ENCODE results near the gene CGRRF1. TPM values are rescaled to one million over a fixed set of nuclear protein-coding genes. Genes with fewer than 3 reads are reported as not detected.

Gene CGRRF1
- total RNA-seq, 1 donor from 2014 or later, result 19.7 TPM

- H3K27me3 ChIP-seq (ENCODE audit: control insufficient read depth, insufficient read depth, low read length), result no peaks in the 10 kb centered on the region
- no peak for DNase-seq (ENCODE audit: low read depth)
- H3K4me3 ChIP-seq (ENCODE audit: low read depth, low read length), result no peak overlapping the region
- no peaks in the 10 kb centered on the region for H3K36me3 ChIP-seq (ENCODE audit: control insufficient read depth, insufficient read depth, low read length)
- no peak for FAIRE-seq
- TF ChIP-seq CTCF (IDR thresholded peaks at IDR 0.05; ENCODE audit: insufficient read depth, low read length, severe bottlenecking), result no peak
Observed at GRCh38 chr14:54570047-54570446, 60.3 kb downstream of the CGRRF1 start.

- no peaks in the 10 kb centered on the region for H3K27me3 ChIP-seq (ENCODE audit: control insufficient read depth, insufficient read depth, low read length)
- FAIRE-seq (no peak), DNase-seq (ENCODE audit: low read depth) (peak; percentile 94)
- no peak for TF ChIP-seq CTCF (IDR thresholded peaks at IDR 0.05; ENCODE audit: insufficient read depth, low read length, severe bottlenecking)
- no peaks in the 10 kb centered on the region for H3K36me3 ChIP-seq (ENCODE audit: control insufficient read depth, insufficient read depth, low read length)
- H3K4me3 ChIP-seq (ENCODE audit: low read depth, low read length), result no peak overlapping the region
Observed at GRCh38 chr14:54570631-54571415, 61.1 kb downstream of the CGRRF1 start.

GRCh38 chr14:54572316-54572715 is 62.6 kb downstream of the CGRRF1 start:
- DNase-seq (ENCODE audit: low read depth) (peak; percentile 31), FAIRE-seq (no peak)
- H3K4me3 ChIP-seq (ENCODE audit: low read depth, low read length), result no peak overlapping the region
- H3K27me3 ChIP-seq (ENCODE audit: control insufficient read depth, insufficient read depth, low read length), result no peaks in the 10 kb centered on the region
- TF ChIP-seq CTCF (IDR thresholded peaks at IDR 0.05; ENCODE audit: insufficient read depth, low read length, severe bottlenecking), result peak; percentile 43
- H3K36me3 ChIP-seq (ENCODE audit: control insufficient read depth, insufficient read depth, low read length), result peaks cover 3% of the 10 kb centered on the region

- no peak for TF ChIP-seq CTCF (IDR thresholded peaks at IDR 0.05; ENCODE audit: insufficient read depth, low read length, severe bottlenecking)
- Histone ChIP-seq H3K36me3 (ENCODE audit: control insufficient read depth, insufficient read depth, low read length) (peaks cover 3% of the 10 kb centered on the region), H3K4me3 (ENCODE audit: low read depth, low read length) (no peak overlapping the region), H3K27me3 (ENCODE audit: control insufficient read depth, insufficient read depth, low read length) (no peaks in the 10 kb centered on the region)
- DNase-seq (ENCODE audit: low read depth) (no peak), FAIRE-seq (no peak)
Observed at GRCh38 chr14:54574528-54574927, 64.8 kb downstream of the CGRRF1 start.

GRCh38 chr14:54577494-54577893 is 67.8 kb downstream of the CGRRF1 start:
- Histone ChIP-seq H3K36me3 (ENCODE audit: control insufficient read depth, insufficient read depth, low read length) (peaks cover 3% of the 10 kb centered on the region), H3K4me3 (ENCODE audit: low read depth, low read length) (no peak overlapping the region), H3K27me3 (ENCODE audit: control insufficient read depth, insufficient read depth, low read length) (no peaks in the 10 kb centered on the region)
- no peak for TF ChIP-seq CTCF (IDR thresholded peaks at IDR 0.05; ENCODE audit: insufficient read depth, low read length, severe bottlenecking)
- DNase-seq (ENCODE audit: low read depth), result no peak
- no peak for FAIRE-seq

GRCh38 chr14:54577977-54578376 is 68.3 kb downstream of the CGRRF1 start:
- TF ChIP-seq CTCF (IDR thresholded peaks at IDR 0.05; ENCODE audit: insufficient read depth, low read length, severe bottlenecking), result no peak
- no peak for DNase-seq (ENCODE audit: low read depth)

More at GRCh38 chr14:54577977-54578376, 68.3 kb downstream of the CGRRF1 start:
- no peak for FAIRE-seq
- no peak overlapping the region for H3K4me3 ChIP-seq (ENCODE audit: low read depth, low read length)
- no peaks in the 10 kb centered on the region for H3K27me3 ChIP-seq (ENCODE audit: control insufficient read depth, insufficient read depth, low read length)
- H3K36me3 ChIP-seq (ENCODE audit: control insufficient read depth, insufficient read depth, low read length), result peaks cover 3% of the 10 kb centered on the region

All from bronchial epithelial cell (primary cell).